Fibroblast of skin of left biceps (primary cell): ENCODE data around the gene EDA2R.

Source experiments
- DNase-seq, 2 experiments: peaks; one replicate each; pipeline ENCODE4 v3.0.0-alpha.2; 2013; ENCODE audit warnings: low read depth in 2 of 2

The EDA2R gene

GRCh38 chrX:66638591-66639500 lies at the start of gene EDA2R:
Gene EDA2R, minus strand, starts transcription at chrX:66639078. Its CDS starts 23,058 bp downstream, at chrX:66616020.
- DNase-seq, result peak in 1 of 2 experiments; percentile 55

- DNase-seq, result peak in 1 of 2 experiments; percentile 6
Measured at GRCh38 chrX:66684196-66684595, 45.3 kb upstream of the EDA2R start.

- DNase-seq, result no peak
Measured at GRCh38 chrX:66680451-66680850, 41.6 kb upstream of the EDA2R start.

GRCh38 chrX:66677430-66677829 lies 38.6 kb upstream of the EDA2R start:
- DNase-seq, result no peak

GRCh38 chrX:66676990-66677389 lies 38.1 kb upstream of the EDA2R start:
- DNase-seq, result peak; percentile 66 to 68

GRCh38 chrX:66676413-66676812 lies 37.5 kb upstream of the EDA2R start:
- peak in 1 of 2 experiments; percentile 30 for DNase-seq

- no peak for DNase-seq
Measured at GRCh38 chrX:66675541-66675940, 36.7 kb upstream of the EDA2R start.

- no peak for DNase-seq
Measured at GRCh38 chrX:66674506-66674905, 35.6 kb upstream of the EDA2R start.

- DNase-seq, result no peak
Measured at GRCh38 chrX:66672106-66672505, 33.2 kb upstream of the EDA2R start.

GRCh38 chrX:66654411-66654810 lies 15.5 kb upstream of the EDA2R start:
- DNase-seq, result no peak

- peak; percentile 63 to 71 for DNase-seq
Measured at GRCh38 chrX:66635360-66635759, 3.5 kb downstream of the EDA2R start.

GRCh38 chrX:66634272-66634671 lies 4.6 kb downstream of the EDA2R start:
- no peak for DNase-seq

GRCh38 chrX:66633541-66633940 lies 5.3 kb downstream of the EDA2R start:
- DNase-seq, result no peak

- no peak for DNase-seq
Measured at GRCh38 chrX:66632981-66633380, 5.9 kb downstream of the EDA2R start.

GRCh38 chrX:66632473-66632872 lies 6.4 kb downstream of the EDA2R start:
- no peak for DNase-seq

GRCh38 chrX:66625525-66625924 lies 13.4 kb downstream of the EDA2R start:
- no peak for DNase-seq

- DNase-seq, result no peak
Measured at GRCh38 chrX:66622209-66622608, 16.7 kb downstream of the EDA2R start.

- DNase-seq, result no peak
Measured at GRCh38 chrX:66616944-66617343, 21.9 kb downstream of the EDA2R start.

GRCh38 chrX:66602381-66602938 lies 36.4 kb downstream of the EDA2R start:
- no peak for DNase-seq

- DNase-seq, result no peak
Measured at GRCh38 chrX:66601522-66601921, 37.4 kb downstream of the EDA2R start.

- no peak for DNase-seq
Measured at GRCh38 chrX:66579219-66579618, 59.7 kb downstream of the EDA2R start.

GRCh38 chrX:66553973-66554372 lies 84.9 kb downstream of the EDA2R start:
- no peak for DNase-seq

GRCh38 chrX:66547847-66548369 lies 91.0 kb downstream of the EDA2R start:
- no peak for DNase-seq
